ENCODE data around the gene HSD17B12.

GRCh38 chr11:43693731-43694130 is 13.2 kb downstream of the HSD17B12 start:
- no peak for TF ChIP-seq CTCF (IDR thresholded peaks at IDR 0.05)
- TF ChIP-seq POLR2AphosphoS5 (IDR thresholded peaks at IDR 0.05): no peak

All from prostate gland (tissue), 2 donors.